ENCODE data around the gene HEBP2. TPM values are rescaled to one million over a fixed set of nuclear protein-coding genes. Genes with fewer than 3 reads are reported as not detected.

HEBP2 gene
- total RNA-seq, 1 donor from 2014 or later = 41.9 TPM

GRCh38 chr6:138465007-138465645 is 61.1 kb downstream of the HEBP2 start:
- DNase-seq (no peak), ATAC-seq (peak; percentile 54)
- H3K9me3 ChIP-seq = no peaks in the 10 kb centered on the region
- intact Hi-C loops (cut with DNase I) = no loop called here
- no peak for TF ChIP-seq CTCF (IDR thresholded peaks at IDR 0.05)
- no peak overlapping the region for H3K27ac ChIP-seq
- no peaks in the 10 kb centered on the region for H3K4me1 ChIP-seq
- H3K36me3 ChIP-seq = peaks cover 25% of the 10 kb centered on the region
- no peak overlapping the region for H3K4me3 ChIP-seq
- no peaks in the 10 kb centered on the region for H3K27me3 ChIP-seq

GRCh38 chr6:138467901-138468300 is 63.9 kb downstream of the HEBP2 start:
- DNase-seq = no peak
- no peaks in the 10 kb centered on the region for H3K27me3 ChIP-seq
- TF ChIP-seq CTCF (IDR thresholded peaks at IDR 0.05) = no peak
- intact Hi-C loops (cut with DNase I) = no loop called here
- H3K4me3 ChIP-seq = no peak overlapping the region
- no peaks in the 10 kb centered on the region for H3K9me3 ChIP-seq
- no peaks in the 10 kb centered on the region for H3K4me1 ChIP-seq
- ATAC-seq = no peak
- no peak overlapping the region for H3K27ac ChIP-seq
- H3K36me3 ChIP-seq = peaks cover 32% of the 10 kb centered on the region

GRCh38 chr6:138468320-138469015 is 64.4 kb downstream of the HEBP2 start:
- Histone ChIP-seq H3K4me1 (no peaks in the 10 kb centered on the region), H3K4me3 (no peak overlapping the region), H3K36me3 (peaks cover 30% of the 10 kb centered on the region), H3K27ac (no peak overlapping the region), H3K9me3 (no peaks in the 10 kb centered on the region), H3K27me3 (no peaks in the 10 kb centered on the region)
- ATAC-seq = no peak
- DNase-seq = no peak
- intact Hi-C loops (cut with DNase I) = no loop called here
- TF ChIP-seq CTCF (IDR thresholded peaks at IDR 0.05) = no peak

Small RNA genes lying within 50 kb of the gene (microRNA-seq; reads per million reads assigned to microRNA genes)
- gene MIR3145 (ENCODE audit: borderline microRNAs expressed) = 0.83 reads per million

Other genes starting within 250 kb of the HEBP2 start
- gene ARFGEF3, start 242.3 kb upstream of the HEBP2 start, total RNA-seq = 27.2 TPM
- not detected for gene PBOV1, start 185.7 kb upstream of the HEBP2 start, total RNA-seq
- gene SMIM28, start 26.3 kb upstream of the HEBP2 start, total RNA-seq = not detected
- 69.5 TPM for gene NHSL1, start 95.3 kb downstream of the HEBP2 start, total RNA-seq